WERI-Rb-1 (cell line): Measurements from ENCODE around the gene MARK4.

Source experiments
- DNase-seq: peaks from one replicate; pipeline ENCODE4 v3.0.0-alpha.2; 2020
- H3K27ac ChIP-seq: fragments of 250-450 bp; sonication (Bioruptor Pico); 2 replicates; pipeline ENCODE4 v1.5.1; 2020; ENCODE audit warnings: mild to moderate bottlenecking, moderate library complexity
- H3K27me3 ChIP-seq: fragments of 250-450 bp; sonication (Bioruptor Pico); 2 replicates; pipeline ENCODE4 v1.5.1; 2021; ENCODE audit warnings: mild to moderate bottlenecking, low read depth, moderate library complexity; ENCODE audit not compliant: insufficient read depth, severe bottlenecking
- H3K36me3 ChIP-seq: fragments of 250-450 bp; sonication (Bioruptor Pico); 2 replicates; pipeline ENCODE4 v1.5.1; 2020; ENCODE audit warnings: mild to moderate bottlenecking, moderate library complexity
- H3K4me3 ChIP-seq: 2 replicates; pipeline ENCODE4 v1.5.1; 2011; ENCODE audit warnings: low read depth, mild to moderate bottlenecking, control low read depth, low read length
- H3K9me3 ChIP-seq: fragments of 250-450 bp; sonication (Bioruptor Pico); 2 replicates; pipeline ENCODE4 v1.5.1; 2021; ENCODE audit warnings: mild to moderate bottlenecking, moderate library complexity; ENCODE audit not compliant: severe bottlenecking
- TF ChIP-seq, protein P1 (sequence below): IDR thresholded peaks from 2 replicates; pipeline ENCODE4 v1.5.1; 2011; ENCODE audit warnings: low read depth, mild to moderate bottlenecking, control low read depth, inconsistent platforms, low read length

The MARK4 gene

DNA sequence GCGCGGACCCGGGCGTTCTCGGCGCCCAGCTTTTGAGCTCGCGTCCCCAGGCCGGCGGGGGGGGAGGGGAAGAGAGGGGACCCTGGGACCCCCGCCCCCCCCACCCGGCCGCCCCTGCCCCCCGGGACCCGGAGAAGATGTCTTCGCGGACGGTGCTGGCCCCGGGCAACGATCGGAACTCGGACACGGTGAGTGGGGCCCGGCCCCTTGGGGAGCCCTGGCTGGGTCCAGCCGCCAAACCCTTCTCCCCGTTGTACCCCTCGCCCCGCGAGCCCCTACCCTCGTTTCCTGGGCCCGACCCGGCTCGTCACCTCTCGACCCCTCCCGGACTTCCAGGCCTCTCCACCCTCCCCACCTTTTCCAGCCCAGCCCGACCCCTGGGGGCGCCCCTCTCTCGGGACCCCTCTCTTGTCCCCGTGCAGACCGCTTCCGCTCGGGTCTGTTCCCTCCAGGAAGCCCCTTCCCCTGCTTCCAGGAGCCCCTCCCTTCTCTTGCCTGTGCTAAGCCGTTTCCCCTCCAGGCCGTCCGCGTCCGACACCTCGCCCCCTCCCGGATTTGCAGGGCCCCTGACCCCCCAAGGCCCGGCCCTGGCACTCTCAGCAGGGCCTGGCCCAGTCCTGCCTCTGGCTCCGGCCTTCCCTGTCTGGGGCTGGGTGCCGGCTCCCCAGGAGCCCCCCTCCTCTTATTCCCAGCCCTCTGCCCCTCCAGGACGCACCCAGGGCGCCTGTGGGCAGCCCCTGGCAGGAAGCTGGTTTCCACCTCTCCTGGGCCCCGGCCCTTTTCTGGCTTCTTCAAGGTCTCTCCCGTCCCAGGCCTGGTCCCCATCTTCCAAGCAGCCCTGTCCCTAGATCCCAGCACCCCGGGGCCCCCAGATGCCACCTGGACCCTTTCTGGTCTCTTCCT lies 632 bp downstream of the MARK4 start:
- TF ChIP-seq, protein P1, sequence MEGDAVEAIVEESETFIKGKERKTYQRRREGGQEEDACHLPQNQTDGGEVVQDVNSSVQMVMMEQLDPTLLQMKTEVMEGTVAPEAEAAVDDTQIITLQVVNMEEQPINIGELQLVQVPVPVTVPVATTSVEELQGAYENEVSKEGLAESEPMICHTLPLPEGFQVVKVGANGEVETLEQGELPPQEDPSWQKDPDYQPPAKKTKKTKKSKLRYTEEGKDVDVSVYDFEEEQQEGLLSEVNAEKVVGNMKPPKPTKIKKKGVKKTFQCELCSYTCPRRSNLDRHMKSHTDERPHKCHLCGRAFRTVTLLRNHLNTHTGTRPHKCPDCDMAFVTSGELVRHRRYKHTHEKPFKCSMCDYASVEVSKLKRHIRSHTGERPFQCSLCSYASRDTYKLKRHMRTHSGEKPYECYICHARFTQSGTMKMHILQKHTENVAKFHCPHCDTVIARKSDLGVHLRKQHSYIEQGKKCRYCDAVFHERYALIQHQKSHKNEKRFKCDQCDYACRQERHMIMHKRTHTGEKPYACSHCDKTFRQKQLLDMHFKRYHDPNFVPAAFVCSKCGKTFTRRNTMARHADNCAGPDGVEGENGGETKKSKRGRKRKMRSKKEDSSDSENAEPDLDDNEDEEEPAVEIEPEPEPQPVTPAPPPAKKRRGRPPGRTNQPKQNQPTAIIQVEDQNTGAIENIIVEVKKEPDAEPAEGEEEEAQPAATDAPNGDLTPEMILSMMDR = no peak
- Histone ChIP-seq H3K36me3 (peaks cover 7% of the 10 kb centered on the region; the same call in 1 of the 2 replicates), H3K4me3 (peak overlapping the region; percentile 56), H3K27ac (peak overlapping the region; percentile 49), H3K27me3 (no peaks in the 10 kb centered on the region), H3K9me3 (no peaks in the 10 kb centered on the region)
- DNase-seq = peak; percentile 39

DNA sequence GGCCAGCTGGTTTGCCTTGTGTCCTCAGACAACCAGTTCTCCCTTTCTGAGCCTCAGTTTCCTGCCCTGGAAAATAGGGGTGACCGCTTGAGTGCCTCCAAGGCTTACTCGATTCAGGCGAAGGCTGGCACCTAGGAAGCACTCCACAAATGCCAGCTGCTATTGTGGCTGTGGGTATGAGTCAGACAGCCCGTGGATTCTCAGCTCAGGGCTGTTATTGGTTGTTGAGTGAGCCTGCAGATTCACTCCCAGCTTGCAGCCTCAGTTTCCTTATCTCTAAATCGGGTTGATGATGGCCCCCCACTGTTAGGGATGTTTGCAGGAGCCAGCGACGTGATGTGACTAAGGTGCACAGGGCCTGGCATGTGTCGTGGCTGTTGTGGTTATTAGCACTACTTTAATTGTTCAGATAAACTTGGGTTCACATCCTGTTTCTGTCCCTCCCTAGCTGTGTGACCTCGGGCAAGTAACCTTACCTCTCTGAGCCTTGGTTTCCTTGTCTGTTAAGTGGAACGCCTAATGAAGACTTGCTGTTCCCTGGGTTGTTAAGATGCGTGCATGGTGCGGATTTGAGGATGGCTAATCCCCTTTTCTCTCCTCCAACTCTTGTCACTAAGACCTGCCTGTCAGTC lies 2.4 kb downstream of the MARK4 start:
- H3K9me3 ChIP-seq = no peaks in the 10 kb centered on the region
- H3K27ac ChIP-seq = no peak overlapping the region
- TF ChIP-seq, protein P1 = no peak
- no peaks in the 10 kb centered on the region for H3K27me3 ChIP-seq
- no peak overlapping the region for H3K4me3 ChIP-seq
- DNase-seq = no peak
- peaks cover 7% of the 10 kb centered on the region; the same call in 1 of the 2 replicates for H3K36me3 ChIP-seq

DNA sequence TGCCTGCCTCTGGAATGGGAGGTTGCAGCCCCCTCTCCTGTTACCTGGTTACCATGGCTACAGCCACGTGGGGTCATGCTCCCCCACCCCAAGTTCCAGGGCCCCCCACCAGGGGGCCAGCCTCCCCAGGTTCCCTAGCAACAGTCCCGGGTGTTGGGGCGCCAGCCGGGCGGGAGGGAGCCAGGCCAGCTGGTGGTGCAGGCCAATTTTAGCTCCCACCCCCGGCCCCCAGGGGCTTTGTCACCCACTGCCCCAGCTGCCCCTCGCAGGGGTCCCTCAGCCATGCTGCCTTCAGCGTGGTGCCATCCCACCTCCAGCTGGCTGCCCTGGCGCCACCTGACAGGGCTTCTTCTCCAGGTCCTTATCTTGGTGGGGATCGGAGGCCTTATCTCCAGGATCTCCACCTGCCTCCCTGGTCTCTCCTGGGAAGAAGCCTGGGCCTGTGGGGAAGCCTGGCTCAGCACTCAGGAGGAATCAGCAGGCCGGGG lies 3.0 kb downstream of the MARK4 start:
- no peak for DNase-seq
- H3K27ac ChIP-seq = no peak overlapping the region
- H3K27me3 ChIP-seq = no peaks in the 10 kb centered on the region
- H3K4me3 ChIP-seq = no peak overlapping the region
- H3K36me3 ChIP-seq = peaks cover 7% of the 10 kb centered on the region; the same call in 1 of the 2 replicates
- H3K9me3 ChIP-seq = no peaks in the 10 kb centered on the region
- TF ChIP-seq, protein P1 = 0 out of 2 replicates have a peak, but pooled peaks have one; percentile 16

DNA sequence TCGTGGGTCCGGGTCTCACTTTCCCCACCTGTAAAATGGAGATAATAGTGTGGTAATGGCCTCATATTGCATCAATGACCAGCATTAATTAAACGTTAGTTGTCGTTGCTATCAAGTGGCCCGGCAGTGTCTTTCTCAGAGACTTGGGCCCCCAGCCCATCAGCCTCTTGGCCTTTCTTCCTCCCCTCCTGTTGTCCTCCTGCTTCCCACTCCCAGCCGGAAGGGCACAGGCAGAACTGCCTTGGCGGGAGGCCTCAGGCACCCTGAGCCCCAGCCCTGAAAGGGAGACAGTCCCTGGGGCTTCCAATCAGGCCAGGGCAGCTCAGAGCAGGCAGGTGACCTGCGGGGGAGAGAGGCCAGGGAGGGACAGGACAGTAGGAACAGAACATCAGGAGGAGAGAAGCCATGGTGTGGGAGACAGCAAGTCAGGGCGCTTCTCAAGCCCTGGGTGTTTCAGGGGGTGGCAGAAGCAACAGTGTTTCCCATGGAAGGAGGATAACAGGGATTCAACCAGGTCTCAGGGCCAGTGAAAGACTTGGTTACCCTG lies 4.6 kb downstream of the MARK4 start:
- TF ChIP-seq, protein P1 = no peak
- Histone ChIP-seq H3K9me3 (no peaks in the 10 kb centered on the region), H3K27me3 (no peaks in the 10 kb centered on the region)

DNA sequence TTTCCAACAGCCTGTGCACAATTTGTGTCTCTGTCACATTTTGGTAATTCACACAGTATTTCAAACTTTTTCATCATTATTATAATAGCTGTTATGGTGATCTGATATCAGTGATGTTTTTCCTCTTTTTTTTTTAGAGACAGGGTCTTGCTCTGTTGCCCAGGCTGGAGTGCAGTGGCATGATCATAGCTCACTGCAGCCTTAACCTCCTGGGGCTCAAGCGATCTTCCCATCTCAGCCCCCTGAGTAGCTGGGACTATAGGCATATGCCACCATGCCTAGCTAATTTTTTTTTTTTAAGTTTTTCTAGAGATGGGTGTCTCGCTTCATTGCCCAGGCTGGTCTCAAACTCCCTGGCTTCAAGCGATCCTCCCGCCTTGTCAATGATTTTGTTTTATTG lies 5.8 kb downstream of the MARK4 start:
- Histone ChIP-seq H3K27ac (no peak overlapping the region), H3K9me3 (no peaks in the 10 kb centered on the region), H3K27me3 (no peaks in the 10 kb centered on the region), H3K4me3 (no peak overlapping the region), H3K36me3 (peaks cover 7% of the 10 kb centered on the region; the same call in 1 of the 2 replicates)
- no peak for DNase-seq
- TF ChIP-seq, protein P1 = no peak

More for the DNA sequence above, 4.6 kb downstream of the MARK4 start:
- Histone ChIP-seq H3K4me3 (no peak overlapping the region), H3K27ac (no peak overlapping the region), H3K36me3 (peaks cover 7% of the 10 kb centered on the region; the same call in 1 of the 2 replicates)
- no peak for DNase-seq
